Measurements from ENCODE around the gene HINT3. TPM values are rescaled to one million over a fixed set of nuclear protein-coding genes. Genes with fewer than 3 reads are reported as not detected.
A peak's percentile ranks its signal among the peaks of the same experiment; 100 is the strongest.

Gene HINT3
- total and polyA plus RNA-seq, 11 donors, result 8.1 to 40.0 (median 33.8) TPM

- TF ChIP-seq POLR2A (IDR thresholded peaks at IDR 0.05) (peak in 1 of 2 donors; percentile 61), CTCF (IDR thresholded peaks at IDR 0.05) (peak in 3 of 12 donors; percentile 17 to 21 (median 18))
- H3K36me3 ChIP-seq, result peaks cover 0 to 9% (median 0%) of the 10 kb centered on the region in 9 donors
- H3K27me3 ChIP-seq, result no peaks in the 10 kb centered on the region
- peak; percentile 85 to 92 (median 91) for DNase-seq
- H3K27ac ChIP-seq, result peak within 1 kb of the TSS in 11 of 12 donors; percentile 58 to 86 (median 75)
- H3K4me3 ChIP-seq, result peak within 1 kb of the TSS; percentile 63 to 91 (median 80)
- intact Hi-C loops (cut with DNase I), result loop anchor here in 2 of 10 donors (10.0 kb wide), 2 partner anchors 672 to 682 kb away; partner anchors contain the start of gene HDDC2 (in 1 of the 2)
- peak; percentile 99 for ATAC-seq
- no peaks in the 10 kb centered on the region for H3K9me3 ChIP-seq
- WGBS, 4 donors, result 0 to 1% (median 1%) methylated on average over 40 to 52 of the region's 52 CpGs
- peaks cover 0 to 21% (median 9%) of the 10 kb centered on the region in 12 donors for H3K4me1 ChIP-seq
These were observed 29.9 kb downstream of the HINT3 start, which contains the start of gene TRMT11 for GRCh38 chr6:125986301-125987025. TSS of gene TRMT11 (plus strand) at chr6:125986540. CDS start at chr6:125986551, 11 bp downstream.

DNA sequence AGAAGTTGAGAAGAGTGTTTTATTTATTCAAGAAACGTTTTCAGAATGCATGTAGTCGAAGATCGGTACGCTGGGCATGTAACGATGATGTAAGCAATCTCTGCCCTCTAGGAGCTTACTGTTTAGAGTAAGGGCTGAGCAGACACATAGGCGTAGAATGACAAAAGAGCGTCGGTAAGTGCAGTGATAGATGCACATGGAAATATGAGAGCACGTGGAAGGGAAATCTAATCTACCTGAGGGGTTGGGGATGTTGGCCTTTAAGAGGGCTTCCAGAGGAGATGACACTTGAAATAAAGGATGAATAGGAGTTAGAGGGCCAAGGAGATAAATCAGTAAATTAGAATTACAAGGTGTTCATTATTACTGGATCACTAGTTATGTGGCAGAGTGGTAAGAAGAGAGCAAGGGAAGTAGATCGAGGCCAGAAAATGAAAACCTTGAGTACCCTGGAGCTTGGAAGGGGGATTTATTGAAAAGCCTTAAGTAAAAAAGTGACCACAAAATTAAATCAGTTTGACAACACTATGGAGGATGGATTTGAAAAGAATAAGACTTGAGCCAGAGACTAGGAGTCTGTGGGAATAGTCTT lies 30.6 kb downstream of the HINT3 start:
- WGBS, 4 donors, result 23 to 29% (median 27%) methylated on average over 10 of the region's 10 CpGs
- TF ChIP-seq CTCF (IDR thresholded peaks at IDR 0.05) (no peak), POLR2A (IDR thresholded peaks at IDR 0.05) (no peak)

GRCh38 chr6:125988280-125988679 lies 31.7 kb downstream of the HINT3 start:
- DNase-seq (no peak), ATAC-seq (no peak)
- intact Hi-C loops (cut with DNase I), result loop anchor here in 2 of 10 donors (10.0 kb wide), 2 partner anchors 673 to 683 kb away; partner anchors contain the start of gene HDDC2 (in 1 of the 2)
- Histone ChIP-seq H3K27me3 (no peaks in the 10 kb centered on the region), H3K4me1 (peaks cover 0 to 21% (median 9%) of the 10 kb centered on the region in 12 donors), H3K36me3 (no peaks in the 10 kb centered on the region), H3K4me3 (no peak overlapping the region), H3K27ac (no peak overlapping the region), H3K9me3 (no peaks in the 10 kb centered on the region)
- TF ChIP-seq POLR2A (IDR thresholded peaks at IDR 0.05) (no peak), CTCF (IDR thresholded peaks at IDR 0.05) (no peak)

More for the DNA sequence above, 30.6 kb downstream of the HINT3 start:
- no peaks in the 10 kb centered on the region for H3K9me3 ChIP-seq
- intact Hi-C loops (cut with DNase I), result loop anchor here in 2 of 10 donors (10.0 kb wide), 2 partner anchors 672 to 682 kb away; partner anchors contain the start of gene HDDC2 (in 1 of the 2)
- ATAC-seq (peak in 2 of 4 donors; percentile 6 to 11), DNase-seq (no peak)
- peak overlapping the region; percentile 63 to 91 (median 80) for H3K4me3 ChIP-seq
- H3K36me3 ChIP-seq, result peaks cover 0 to 2% (median 0%) of the 10 kb centered on the region in 9 donors
- peak overlapping the region in 10 of 12 donors; percentile 58 to 86 (median 75) for H3K27ac ChIP-seq
- H3K27me3 ChIP-seq, result no peaks in the 10 kb centered on the region
- peaks cover 0 to 21% (median 9%) of the 10 kb centered on the region in 12 donors for H3K4me1 ChIP-seq

- H3K9me3 ChIP-seq, result no peaks in the 10 kb centered on the region
- H3K36me3 ChIP-seq, result no peaks in the 10 kb centered on the region
- H3K27me3 ChIP-seq, result no peaks in the 10 kb centered on the region
- ATAC-seq, result no peak
- H3K4me3 ChIP-seq, result no peak overlapping the region
- no peak for DNase-seq
- peaks cover 0 to 21% (median 9%) of the 10 kb centered on the region in 12 donors for H3K4me1 ChIP-seq
- no peak overlapping the region for H3K27ac ChIP-seq
- intact Hi-C loops (cut with DNase I), result loop anchor here in 2 of 10 donors (10.0 kb wide), 3 partner anchors 675 to 1135 kb away; partner anchors contain the start of gene HDDC2 (in 1 of the 2)
- TF ChIP-seq POLR2A (IDR thresholded peaks at IDR 0.05) (no peak), CTCF (IDR thresholded peaks at IDR 0.05) (no peak)
- WGBS, 4 donors, result 81 to 87% (median 85%) methylated on average over 3 of the region's 3 CpGs
These were observed 33.1 kb downstream of the HINT3 start for GRCh38 chr6:125989631-125990030.

Data from heart left ventricle (tissue), 16 donors.